ENCODE results near the gene XPO4.
"Not testable (repeated sequence)": the region's sequence is repeated elsewhere in the genome, so short reads cannot be mapped to it uniquely, and the experiment has no call there.

XPO4 gene

GRCh38 chr13:20749377-20749776, 153.2 kb downstream of the XPO4 start:
- in situ Hi-C loops (cut with MboI; ENCODE audit: low sequenced_read_pairs): no loop called here

DNA sequence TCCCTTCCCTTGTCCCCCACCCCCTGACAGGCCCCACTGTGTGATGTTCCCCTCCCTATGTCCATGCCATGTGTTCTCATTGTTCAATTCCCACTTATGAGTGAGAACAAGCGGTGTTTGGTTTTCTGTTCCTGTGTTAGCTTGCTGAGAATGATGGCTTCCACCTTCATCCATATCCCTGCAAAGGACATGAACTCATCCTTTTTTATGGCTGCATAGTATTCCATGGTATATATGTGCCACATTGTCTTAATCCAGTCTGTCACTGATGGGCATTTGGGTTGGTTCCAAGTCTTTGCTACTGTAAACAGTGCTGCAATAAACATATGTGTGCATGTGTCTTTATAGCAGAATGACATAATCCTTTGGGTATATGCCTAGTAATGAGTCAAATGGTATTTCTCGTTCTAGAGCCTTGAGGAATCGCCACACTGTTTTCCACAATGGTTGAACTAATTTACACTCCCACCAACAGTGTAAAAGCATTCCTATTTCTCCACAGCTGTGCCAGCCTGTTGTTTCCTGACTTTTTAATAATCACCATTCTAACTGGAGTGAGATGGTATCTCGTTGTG, 158.6 kb downstream of the XPO4 start:
- in situ Hi-C loops (cut with MboI; ENCODE audit: low sequenced_read_pairs): not testable (repeated sequence)

- in situ Hi-C loops (cut with MboI; ENCODE audit: low sequenced_read_pairs): no loop called here
These were observed 162.5 kb downstream of the XPO4 start for GRCh38 chr13:20740021-20740420.

- in situ Hi-C loops (cut with MboI; ENCODE audit: low sequenced_read_pairs): no loop called here
These were observed 163.9 kb downstream of the XPO4 start for GRCh38 chr13:20738616-20739015.

DNA sequence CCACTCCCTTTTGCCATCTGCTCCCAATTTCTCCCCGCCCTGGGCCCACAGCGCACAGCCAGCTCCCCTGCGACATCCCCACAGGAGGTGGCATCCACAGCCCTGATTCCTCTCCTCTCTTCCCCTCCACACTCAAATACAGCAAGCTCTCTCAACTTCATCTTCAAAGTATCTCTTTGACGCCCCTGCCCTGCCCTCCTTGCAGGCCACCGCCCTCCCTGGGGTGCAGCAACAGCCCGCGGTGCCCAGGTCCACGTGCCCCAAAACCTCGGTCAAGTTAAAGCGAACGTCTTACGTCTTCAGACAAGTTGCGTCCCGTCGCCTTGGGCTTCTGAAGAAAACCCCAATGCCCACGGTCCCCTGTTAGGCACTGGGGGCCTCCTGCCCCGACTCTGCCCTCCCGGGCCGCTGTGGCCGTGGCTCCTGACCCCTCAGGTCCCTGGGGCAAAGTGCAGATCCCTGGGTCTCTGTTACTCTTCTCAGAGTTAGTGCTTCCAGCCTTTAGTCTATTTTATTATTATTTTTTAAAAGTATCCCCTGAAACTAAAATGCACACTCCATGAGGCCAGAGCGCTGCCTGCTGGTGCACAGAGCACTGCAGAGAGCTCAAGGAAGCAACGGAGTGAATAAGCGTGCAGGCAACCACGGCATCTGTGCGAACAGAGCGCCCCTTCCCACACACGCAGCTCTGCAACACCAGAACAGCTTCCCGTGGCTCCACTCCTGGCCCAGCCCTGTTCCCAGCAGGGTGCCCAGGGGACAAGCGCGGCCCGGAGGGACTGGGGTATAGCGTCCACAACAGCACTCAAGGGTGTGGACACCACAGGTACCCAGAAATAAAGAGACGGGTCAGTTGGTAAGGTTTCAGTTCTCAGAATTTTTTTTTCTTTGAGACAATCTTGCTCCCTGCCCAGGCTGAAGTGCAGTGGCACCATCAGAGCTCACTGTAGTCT, 172.6 kb downstream of the XPO4 start:
- in situ Hi-C loops (cut with MboI; ENCODE audit: low sequenced_read_pairs): no loop called here

- in situ Hi-C loops (cut with MboI; ENCODE audit: low sequenced_read_pairs): no loop called here
These were observed 173.8 kb downstream of the XPO4 start for GRCh38 chr13:20728579-20729311.

DNA sequence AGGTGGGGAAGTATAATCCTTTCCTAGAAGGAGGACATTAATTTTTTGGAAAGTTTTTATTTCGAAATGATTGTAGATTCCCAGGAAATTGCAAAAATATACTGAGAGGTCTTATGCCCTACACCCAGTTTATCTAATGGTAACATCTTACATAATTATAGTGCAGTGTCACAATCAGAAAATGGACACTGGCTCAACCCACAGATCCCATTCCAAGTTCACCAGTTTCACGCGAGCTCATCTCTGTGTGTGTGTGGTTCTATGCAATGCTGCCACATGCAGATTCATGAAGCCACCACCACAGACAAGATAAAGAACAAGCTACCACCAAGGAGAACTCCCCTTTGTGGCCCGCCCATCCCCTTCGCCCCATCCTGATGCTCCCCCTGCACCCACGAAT, 174.7 kb downstream of the XPO4 start:
- in situ Hi-C loops (cut with MboI; ENCODE audit: low sequenced_read_pairs): no loop called here

Measured in HL-60/S4 treated with retinoic acid at 250 ng/mL for 4 days and 3 days (cell line).